HepG2 (cell line): ENCODE results near the gene KRT36. TPM values are rescaled to one million over a fixed set of nuclear protein-coding genes. Genes with fewer than 3 reads are reported as not detected.

Experiments
- ATAC-seq: fragments of 200-7000 bp; cut with Tn5 transposase; 3 replicates; pipeline ENCODE4 v1.9.1; 2020; ENCODE audit warnings: mild to moderate bottlenecking, moderate library complexity
- BruUV-seq: library from RNA; stranded (reverse); fragments of 400-500 nt; replicated peaks from 2 replicates; lab custom pipeline; 2021; lab: Mats Ljungman, UMichigan
- CTCF ChIA-PET: fragments of 300-600 bp; formaldehyde crosslinking; extraction: SDS; loops from one replicate; lab custom pipeline; 2021; ENCODE audit warnings: low total read pairs, inconsistent platforms, low intra/inter-chr PET ratio; lab: Yijun Ruan, JAX
- POLR2A ChIA-PET: fragments of 350-600 bp; sonication (Branson Sonifier 250); formaldehyde crosslinking; loops from one replicate; lab custom pipeline; 2020; ENCODE audit warnings: antibody characterized with exemption, inconsistent platforms; lab: Yijun Ruan, JAX
- DNase-seq: peaks from one replicate; pipeline ENCODE4 v3.0.0-alpha.2; 2015; ENCODE audit warnings: low spot score
- FAIRE-seq: peaks from 3 replicates; lab custom pipeline; 2011; peaks lifted over from hg19 to GRCh38; lab: Jason Lieb, UNC
- H2AFZ ChIP-seq: one replicate; pipeline ENCODE4 v1.6.1; 2011; ENCODE audit warnings: low read length, inconsistent platforms
- H3K27ac ChIP-seq: fragments of 300-600 bp; 3 replicates; pipeline ENCODE4 v1.8.0; 2011; ENCODE audit warnings: mixed run types, mild to moderate bottlenecking, mixed read lengths, low read length, inconsistent platforms; ENCODE audit not compliant: insufficient read depth; ENCODE audit errors: extremely low read length
- H3K27me3 ChIP-seq, 2 experiments: fragments of 200-600 bp in 1 of 2; 2 replicates in 1 of 2; 3 replicates in 1 of 2; pipeline versions ENCODE4 v1.6.0 to v1.8.0; 2011; ENCODE audit warnings: low read length in 2 of 2, mild to moderate bottlenecking in 2 of 2, moderate library complexity in 2 of 2, inconsistent platforms in 1 of 2; ENCODE audit not compliant: insufficient read depth in 2 of 2, control insufficient read depth in 1 of 2
- H3K36me3 ChIP-seq, 2 experiments: fragments of 200-600 bp in 1 of 2; replicated peaks in 1 of 2; 2 replicates in 1 of 2; 3 replicates in 1 of 2; pipeline versions ENCODE4 v1.5.1 to v1.8.0; 2011; ENCODE audit warnings: low read length in 2 of 2, inconsistent platforms in 1 of 2; ENCODE audit not compliant: insufficient read depth in 2 of 2, control insufficient read depth in 1 of 2
- H3K4me1 ChIP-seq: 2 replicates; pipeline ENCODE4 v1.5.1; 2012; ENCODE audit warnings: low read length, inconsistent platforms; ENCODE audit not compliant: insufficient read depth
- H3K4me2 ChIP-seq: 2 replicates; pipeline ENCODE4 v1.6.0; 2011; ENCODE audit warnings: low read depth, low read length, inconsistent platforms
- H3K4me3 ChIP-seq, 3 experiments: fragments of 200-600 bp in 1 of 3; sonication (generic), shearing (Covaris generic) in 1 of 3; replicated peaks in 1 of 3; 2 replicates each; pipeline ENCODE4 v1.5.1; 2011 to 2016; ENCODE audit warnings: low read length in 3 of 3, inconsistent platforms in 2 of 3, low read depth in 2 of 3, mild to moderate bottlenecking in 2 of 3, control low read depth in 1 of 3, mixed read lengths in 1 of 3; ENCODE audit not compliant: insufficient read depth in 1 of 3
- H3K79me2 ChIP-seq: one replicate; pipeline ENCODE4 v1.6.1; 2011; ENCODE audit warnings: low read length, inconsistent platforms; ENCODE audit not compliant: insufficient read depth
- H3K9ac ChIP-seq: 2 replicates; pipeline ENCODE4 v1.6.0; 2011; ENCODE audit warnings: mild to moderate bottlenecking, low read depth, low read length, inconsistent platforms; ENCODE audit not compliant: insufficient read depth
- H3K9me3 ChIP-seq: 2 replicates; pipeline ENCODE4 v1.5.1; 2012; ENCODE audit warnings: mild to moderate bottlenecking, low read length
- H4K20me1 ChIP-seq: 2 replicates; pipeline ENCODE4 v1.6.0; 2011; ENCODE audit warnings: inconsistent platforms, mild to moderate bottlenecking, low read length, moderate library complexity; ENCODE audit not compliant: insufficient read depth
- ERF ChIP-seq: IDR thresholded peaks from 2 replicates; pipeline ENCODE4 v1.6.1; 2018; ENCODE audit warnings: missing biosample characterization, missing genetic modification reagents
- FOXA1 ChIP-seq, 2 experiments: fragments of 450-650 bp in 1 of 2; sonication (generic) in 1 of 2; formaldehyde crosslinking in 1 of 2; IDR thresholded peaks; 2 replicates each; pipeline versions ENCODE4 v1.4.0 to v1.6.1; 2016 to 2020; ENCODE audit warnings: missing genetic modification reagents in 1 of 2
- MTA1 ChIP-seq: sonication (generic); formaldehyde crosslinking; IDR thresholded peaks from 2 replicates; pipeline ENCODE4 v1.4.0; 2020; ENCODE audit warnings: missing genetic modification reagents, mild to moderate bottlenecking, borderline replicate concordance
- PTBP1 ChIP-seq: fragments of 200-400 bp; formaldehyde crosslinking; IDR thresholded peaks from 2 replicates; pipeline ENCODE4 v1.6.1; 2018; ENCODE audit warnings: low read length, low read depth; ENCODE audit not compliant: poor library complexity, severe bottlenecking
- ZFX ChIP-seq: sonication (generic); formaldehyde crosslinking; IDR thresholded peaks from 2 replicates; pipeline ENCODE4 v1.4.0; 2020; ENCODE audit warnings: mild to moderate bottlenecking, low read depth, missing genetic modification reagents, moderate library complexity
- ZNF383 ChIP-seq: sonication (generic); formaldehyde crosslinking; IDR thresholded peaks from 2 replicates; pipeline ENCODE4 v1.4.0; 2020; ENCODE audit warnings: missing genetic modification reagents, mild to moderate bottlenecking, borderline replicate concordance
- ZNF576 ChIP-seq: sonication (generic); formaldehyde crosslinking; IDR thresholded peaks from 2 replicates; pipeline ENCODE4 v1.4.0; 2020; ENCODE audit warnings: mild to moderate bottlenecking, missing genetic modification reagents
- ZNF672 ChIP-seq: sonication (generic); formaldehyde crosslinking; IDR thresholded peaks from 2 replicates; pipeline ENCODE4 v1.8.1; 2022; ENCODE audit warnings: missing genetic modification reagents
- ZNF75D ChIP-seq: sonication (generic); formaldehyde crosslinking; IDR thresholded peaks from 2 replicates; pipeline ENCODE4 v1.8.1; 2023; ENCODE audit warnings: missing genetic modification reagents, mild to moderate bottlenecking, borderline replicate concordance
- WGBS: methylation state at CpG from one replicate; pipeline ENCODE4 v1.1.6; 2017; ENCODE audit warnings: low lambda C conversion rate; 5-methylcytosine and 5-hydroxymethylcytosine counted together
- in situ Hi-C: cut with HindIII; loops from 2 replicates; pipeline ENCODE4 v1.10.0; 2017; ENCODE audit warnings: low pct_unique_long_range_greater_than_20kb; ENCODE audit not compliant: extremely low pct_ligation_motif_present
- intact Hi-C: fragments of 100-400 bp; cut with micrococcal nuclease; formaldehyde crosslinking; loops from one replicate; pipeline ENCODE4 v1.10.0; 2022; ENCODE audit not compliant: unreplicated experiment
- polyA plus RNA-seq, 8 experiments: library from polyadenylated mRNA; depleted of rRNA in 3 of 8; stranded (reverse) in 7 of 8; unstranded in 1 of 8; fragments of >200 nt; fragmentation: Illumina TruSeq in 4 of 8; extraction: Trizol in 4 of 8; gene quantifications; 2 replicates each; pipeline versions ENCODE4 v1.2.1 to v1.2.3, GENCODE V29; 2011 to 2016; ENCODE audit warnings: low read depth in 4 of 8, missing spikeins in 1 of 8, mixed read lengths in 1 of 8; ENCODE audit not compliant: insufficient read depth in 1 of 8
- total RNA-seq, 5 experiments: library from RNA; depleted of rRNA; stranded (reverse); fragments of >200 nt; fragmentation: Illumina TruSeq; extraction: Trizol; gene quantifications; 2 replicates each; pipeline ENCODE4 v1.2.3, GENCODE V29; 2016; ENCODE audit warnings: low read depth in 1 of 5
- TF ChIP-seq, protein P1 (sequence below): IDR thresholded peaks from 2 replicates; pipeline ENCODE4 v1.6.1; 2016; ENCODE audit warnings: control low read depth
- TF ChIP-seq, protein P2 (sequence below): sonication (generic); formaldehyde crosslinking; IDR thresholded peaks from 2 replicates; pipeline ENCODE4 v1.5.0; 2020; ENCODE audit warnings: missing genetic modification reagents
- TF ChIP-seq, protein P3 (sequence below): sonication (generic); formaldehyde crosslinking; IDR thresholded peaks from 2 replicates; pipeline ENCODE4 v1.5.0; 2020; ENCODE audit warnings: mild to moderate bottlenecking, missing genetic modification reagents, moderate library complexity
- TF ChIP-seq, protein P4 (sequence below), 2 experiments: sonication (generic) in 1 of 2; formaldehyde crosslinking in 1 of 2; IDR thresholded peaks; 2 replicates each; pipeline versions ENCODE4 v1.4.0 to v1.6.1; 2016 to 2020; ENCODE audit warnings: borderline replicate concordance in 1 of 2, low read depth in 1 of 2, mild to moderate bottlenecking in 1 of 2, missing genetic modification reagents in 1 of 2

The KRT36 gene
- total and polyA plus RNA-seq, 2 of the 13 experiments (the other 11 are each of a cell fraction or from before 2014, with no cell fraction given): not detected

GRCh38 chr17:41518789-41519449 lies 29.2 kb upstream of the KRT36 start, which contains the start of gene KRT15:
TSS of gene KRT15 (minus strand) at chr17:41518890. CDS start at chr17:41518827, 63 bp downstream.
- Histone ChIP-seq H4K20me1 (no peaks in the 10 kb centered on the region), H3K4me2 (peak within 1 kb of the TSS; percentile 46), H3K4me3 (no peak within 1 kb of the TSS; a peak in 1 of 6 replicates), H3K36me3 (no peaks in the 10 kb centered on the region; a peak in 1 of 5 replicates), H3K27ac (no peak within 1 kb of the TSS), H2AFZ (no peak within 1 kb of the TSS), H3K79me2 (no peaks in the 10 kb centered on the region), H3K4me1 (peaks cover 49% of the 10 kb centered on the region), H3K27me3 (peaks cover 1 to 3% of the 10 kb centered on the region in 2 experiments; a peak in 3 of 5 replicates), H3K9me3 (no peaks in the 10 kb centered on the region), H3K9ac (no peak within 1 kb of the TSS)
- intact Hi-C loops: no loop called here
- in situ Hi-C loops: no loop called here
- FAIRE-seq: peak; percentile 26
- no peak for DNase-seq
- 15% methylated on average over 8 of the region's 8 CpGs for WGBS
- CTCF ChIA-PET: no interaction called here
- BruUV-seq: no TSS peak
- POLR2A ChIA-PET: no interaction called here
- peak; percentile 48 for ATAC-seq
- TF ChIP-seq MTA1 (no peak), PTBP1 (no peak), FOXA1 (IDR thresholded peaks at IDR 0.05) (no peak), FOXA1 (CRISPR knock-in tag; IDR thresholded peaks at IDR 0.05) (no peak), ZNF672 (CRISPR knock-in tag) (no peak), ERF (CRISPR knock-in tag) (no peak), ZNF75D (CRISPR knock-in tag) (no peak), ZNF576 (CRISPR knock-in tag) (no peak), ZFX (peak; percentile 26; the same call in 1 of the 2 replicates), ZNF383 (CRISPR knock-in tag) (no peak)
- TF ChIP-seq, protein P1, sequence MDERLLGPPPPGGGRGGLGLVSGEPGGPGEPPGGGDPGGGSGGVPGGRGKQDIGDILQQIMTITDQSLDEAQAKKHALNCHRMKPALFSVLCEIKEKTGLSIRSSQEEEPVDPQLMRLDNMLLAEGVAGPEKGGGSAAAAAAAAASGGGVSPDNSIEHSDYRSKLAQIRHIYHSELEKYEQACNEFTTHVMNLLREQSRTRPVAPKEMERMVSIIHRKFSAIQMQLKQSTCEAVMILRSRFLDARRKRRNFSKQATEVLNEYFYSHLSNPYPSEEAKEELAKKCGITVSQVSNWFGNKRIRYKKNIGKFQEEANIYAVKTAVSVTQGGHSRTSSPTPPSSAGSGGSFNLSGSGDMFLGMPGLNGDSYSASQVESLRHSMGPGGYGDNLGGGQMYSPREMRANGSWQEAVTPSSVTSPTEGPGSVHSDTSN (CRISPR knock-in tag): no peak
- TF ChIP-seq, protein P2, sequence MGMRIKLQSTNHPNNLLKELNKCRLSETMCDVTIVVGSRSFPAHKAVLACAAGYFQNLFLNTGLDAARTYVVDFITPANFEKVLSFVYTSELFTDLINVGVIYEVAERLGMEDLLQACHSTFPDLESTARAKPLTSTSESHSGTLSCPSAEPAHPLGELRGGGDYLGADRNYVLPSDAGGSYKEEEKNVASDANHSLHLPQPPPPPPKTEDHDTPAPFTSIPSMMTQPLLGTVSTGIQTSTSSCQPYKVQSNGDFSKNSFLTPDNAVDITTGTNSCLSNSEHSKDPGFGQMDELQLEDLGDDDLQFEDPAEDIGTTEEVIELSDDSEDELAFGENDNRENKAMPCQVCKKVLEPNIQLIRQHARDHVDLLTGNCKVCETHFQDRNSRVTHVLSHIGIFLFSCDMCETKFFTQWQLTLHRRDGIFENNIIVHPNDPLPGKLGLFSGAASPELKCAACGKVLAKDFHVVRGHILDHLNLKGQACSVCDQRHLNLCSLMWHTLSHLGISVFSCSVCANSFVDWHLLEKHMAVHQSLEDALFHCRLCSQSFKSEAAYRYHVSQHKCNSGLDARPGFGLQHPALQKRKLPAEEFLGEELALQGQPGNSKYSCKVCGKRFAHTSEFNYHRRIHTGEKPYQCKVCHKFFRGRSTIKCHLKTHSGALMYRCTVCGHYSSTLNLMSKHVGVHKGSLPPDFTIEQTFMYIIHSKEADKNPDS: no peak
- TF ChIP-seq, protein P3, sequence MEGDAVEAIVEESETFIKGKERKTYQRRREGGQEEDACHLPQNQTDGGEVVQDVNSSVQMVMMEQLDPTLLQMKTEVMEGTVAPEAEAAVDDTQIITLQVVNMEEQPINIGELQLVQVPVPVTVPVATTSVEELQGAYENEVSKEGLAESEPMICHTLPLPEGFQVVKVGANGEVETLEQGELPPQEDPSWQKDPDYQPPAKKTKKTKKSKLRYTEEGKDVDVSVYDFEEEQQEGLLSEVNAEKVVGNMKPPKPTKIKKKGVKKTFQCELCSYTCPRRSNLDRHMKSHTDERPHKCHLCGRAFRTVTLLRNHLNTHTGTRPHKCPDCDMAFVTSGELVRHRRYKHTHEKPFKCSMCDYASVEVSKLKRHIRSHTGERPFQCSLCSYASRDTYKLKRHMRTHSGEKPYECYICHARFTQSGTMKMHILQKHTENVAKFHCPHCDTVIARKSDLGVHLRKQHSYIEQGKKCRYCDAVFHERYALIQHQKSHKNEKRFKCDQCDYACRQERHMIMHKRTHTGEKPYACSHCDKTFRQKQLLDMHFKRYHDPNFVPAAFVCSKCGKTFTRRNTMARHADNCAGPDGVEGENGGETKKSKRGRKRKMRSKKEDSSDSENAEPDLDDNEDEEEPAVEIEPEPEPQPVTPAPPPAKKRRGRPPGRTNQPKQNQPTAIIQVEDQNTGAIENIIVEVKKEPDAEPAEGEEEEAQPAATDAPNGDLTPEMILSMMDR (CRISPR knock-in tag): peak; percentile 37; the same call in 1 of the 2 replicates
- TF ChIP-seq, protein P4, sequence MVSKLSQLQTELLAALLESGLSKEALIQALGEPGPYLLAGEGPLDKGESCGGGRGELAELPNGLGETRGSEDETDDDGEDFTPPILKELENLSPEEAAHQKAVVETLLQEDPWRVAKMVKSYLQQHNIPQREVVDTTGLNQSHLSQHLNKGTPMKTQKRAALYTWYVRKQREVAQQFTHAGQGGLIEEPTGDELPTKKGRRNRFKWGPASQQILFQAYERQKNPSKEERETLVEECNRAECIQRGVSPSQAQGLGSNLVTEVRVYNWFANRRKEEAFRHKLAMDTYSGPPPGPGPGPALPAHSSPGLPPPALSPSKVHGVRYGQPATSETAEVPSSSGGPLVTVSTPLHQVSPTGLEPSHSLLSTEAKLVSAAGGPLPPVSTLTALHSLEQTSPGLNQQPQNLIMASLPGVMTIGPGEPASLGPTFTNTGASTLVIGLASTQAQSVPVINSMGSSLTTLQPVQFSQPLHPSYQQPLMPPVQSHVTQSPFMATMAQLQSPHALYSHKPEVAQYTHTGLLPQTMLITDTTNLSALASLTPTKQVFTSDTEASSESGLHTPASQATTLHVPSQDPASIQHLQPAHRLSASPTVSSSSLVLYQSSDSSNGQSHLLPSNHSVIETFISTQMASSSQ (IDR thresholded peaks at IDR 0.05; ENCODE audit: low read depth): no peak
- TF ChIP-seq, protein P4 (CRISPR knock-in tag; IDR thresholded peaks at IDR 0.05; ENCODE audit: borderline replicate concordance): no peak
